WTC11 (cell line): ENCODE results near the gene ENG. TPM values are rescaled to one million over a fixed set of nuclear protein-coding genes. Genes with fewer than 3 reads are reported as not detected.

ENCODE experiments used
- ATAC-seq: fragments of 200-7000 bp; cut with Tn5 transposase; 2 replicates; pipeline ENCODE4 v1.10.0; 2021; ENCODE audit warnings: mild to moderate bottlenecking, moderate library complexity
- CTCF ChIA-PET: fragments of 300-600 bp; sonication (Branson Sonifier 250); formaldehyde crosslinking; loops from one replicate; lab custom pipeline; 2021; ENCODE audit warnings: antibody characterized with exemption; lab: Charles Lee
- POLR2A ChIA-PET: fragments of 350-600 bp; sonication (Branson Sonifier 250); formaldehyde crosslinking; loops from one replicate; lab custom pipeline; 2021; ENCODE audit warnings: antibody characterized with exemption; lab: Charles Lee
- DNase-seq: peaks from one replicate; pipeline ENCODE4 v3.0.0; 2021; ENCODE audit warnings: low spot score
- H3K27ac Mint-ChIP-seq: 2 replicates; pipeline ENCODE4 v1.8.0; 2021; ENCODE audit warnings: mixed read lengths
- H3K27me3 Mint-ChIP-seq: 2 replicates; pipeline ENCODE4 v1.8.0; 2021; ENCODE audit warnings: low read depth, mild to moderate bottlenecking, moderate library complexity, mixed read lengths
- H3K36me3 Mint-ChIP-seq: 2 replicates; pipeline ENCODE4 v1.8.0; 2021; ENCODE audit warnings: mixed read lengths
- H3K4me1 Mint-ChIP-seq: 2 replicates; pipeline ENCODE4 v1.8.0; 2022; ENCODE audit warnings: mixed read lengths
- H3K4me3 Mint-ChIP-seq: 2 replicates; pipeline ENCODE4 v1.8.0; 2021; ENCODE audit warnings: mild to moderate bottlenecking, moderate library complexity, mixed read lengths
- H3K9me3 Mint-ChIP-seq: 2 replicates; pipeline ENCODE4 v1.8.0; 2021; ENCODE audit warnings: mixed read lengths
- AFF4 ChIP-seq: sonication (generic); formaldehyde crosslinking; IDR thresholded peaks from 2 replicates; pipeline ENCODE4 v1.8.1; 2023; ENCODE audit warnings: mild to moderate bottlenecking, missing genetic modification reagents, borderline replicate concordance
- ATF3 ChIP-seq: sonication (generic); formaldehyde crosslinking; conservative IDR thresholded peaks from 2 replicates; pipeline ENCODE4 v1.8.1; 2022; ENCODE audit warnings: mild to moderate bottlenecking, missing genetic modification reagents
- EMX1 ChIP-seq: fragments of 250-450 bp; sonication (Bioruptor Pico); IDR thresholded peaks from 2 replicates; pipeline ENCODE4 v1.8.0; 2021; ENCODE audit warnings: mild to moderate bottlenecking
- ETV6 ChIP-seq: sonication (generic); formaldehyde crosslinking; IDR thresholded peaks from 2 replicates; pipeline ENCODE4 v1.8.1; 2022; ENCODE audit warnings: mild to moderate bottlenecking, missing genetic modification reagents
- IRF1 ChIP-seq: sonication (generic); formaldehyde crosslinking; IDR thresholded peaks from 2 replicates; pipeline ENCODE4 v1.8.0; 2023; ENCODE audit warnings: missing genetic modification reagents
- JUN ChIP-seq: sonication (generic); formaldehyde crosslinking; IDR thresholded peaks from 2 replicates; pipeline ENCODE4 v1.8.0; 2023; ENCODE audit warnings: mild to moderate bottlenecking, missing genetic modification reagents
- MXD4 ChIP-seq: fragments of 250-450 bp; sonication (Bioruptor Pico); IDR thresholded peaks from 2 replicates; pipeline ENCODE4 v1.8.0; 2021; ENCODE audit warnings: mild to moderate bottlenecking, moderate library complexity, borderline replicate concordance
- NR1H2 ChIP-seq: sonication (generic); formaldehyde crosslinking; IDR thresholded peaks from 2 replicates; pipeline ENCODE4 v1.9.0; 2021; ENCODE audit warnings: mild to moderate bottlenecking, moderate library complexity, missing genetic modification reagents
- NR3C1 ChIP-seq: sonication (generic); formaldehyde crosslinking; conservative IDR thresholded peaks from 2 replicates; pipeline ENCODE4 v1.8.1; 2023; ENCODE audit warnings: low read depth, mild to moderate bottlenecking, missing genetic modification reagents
- PRDM15 ChIP-seq: sonication (generic); formaldehyde crosslinking; IDR thresholded peaks from 2 replicates; pipeline ENCODE4 v1.8.0; 2022; ENCODE audit warnings: missing genetic modification reagents
- RELA ChIP-seq: sonication (generic); formaldehyde crosslinking; IDR thresholded peaks from 2 replicates; pipeline ENCODE4 v1.8.1; 2022; ENCODE audit warnings: missing genetic modification reagents, mild to moderate bottlenecking, borderline replicate concordance
- TEAD4 ChIP-seq: sonication (generic); formaldehyde crosslinking; IDR thresholded peaks from 2 replicates; pipeline ENCODE4 v1.8.0; 2022; ENCODE audit warnings: mild to moderate bottlenecking, missing genetic modification reagents
- ZMAT4 ChIP-seq: fragments of 250-450 bp; sonication (Bioruptor Pico); IDR thresholded peaks from 2 replicates; pipeline ENCODE4 v1.9.0; 2021; ENCODE audit warnings: mild to moderate bottlenecking
- ZNF396 ChIP-seq: fragments of 250-450 bp; sonication (Bioruptor Pico); IDR thresholded peaks from 2 replicates; pipeline ENCODE4 v1.8.0; 2021; ENCODE audit warnings: mild to moderate bottlenecking, moderate library complexity, borderline replicate concordance
- ZNF416 ChIP-seq: fragments of 250-450 bp; sonication (Bioruptor Pico); IDR thresholded peaks from 2 replicates; pipeline ENCODE4 v1.9.0; 2021; ENCODE audit warnings: mild to moderate bottlenecking, inconsistent platforms
- ZNF425 ChIP-seq: fragments of 250-450 bp; sonication (Bioruptor Pico); conservative IDR thresholded peaks from 2 replicates; pipeline ENCODE4 v1.9.0; 2021; ENCODE audit warnings: mild to moderate bottlenecking
- total RNA-seq: library from RNA; stranded (reverse); gene quantifications from 3 replicates; pipeline ENCODE4 v1.2.3, GENCODE V29; 2021
- TF ChIP-seq, protein P1 (sequence below): sonication (generic); formaldehyde crosslinking; IDR thresholded peaks from 2 replicates; pipeline ENCODE4 v1.8.1; 2023; ENCODE audit warnings: mild to moderate bottlenecking, missing genetic modification reagents
- TF ChIP-seq, protein P2 (sequence below): sonication (generic); formaldehyde crosslinking; IDR thresholded peaks from 2 replicates; pipeline ENCODE4 v1.8.1; 2022; ENCODE audit warnings: mild to moderate bottlenecking, moderate library complexity, missing genetic modification reagents
- TF ChIP-seq, protein P3 (sequence below): sonication (generic); formaldehyde crosslinking; IDR thresholded peaks from 2 replicates; pipeline ENCODE4 v1.8.0; 2023; ENCODE audit warnings: missing genetic modification reagents, mild to moderate bottlenecking, borderline replicate concordance

The ENG gene
- total RNA-seq, 1 experiment from 2014 or later = 4.4 TPM

- H3K27me3 Mint-ChIP-seq = no peaks in the 10 kb centered on the region
- no peak overlapping the region for H3K27ac Mint-ChIP-seq
- ChIA-PET CTCF (interaction anchor here (1.0 to 3.0 kb wide), 6 partner anchors 9 to 143 kb away, joined by 3 to 17 read pairs (median 9); partner anchors contain the start of gene TOR2A), POLR2A (no interaction called here)
- no peaks in the 10 kb centered on the region for H3K9me3 Mint-ChIP-seq
- ATAC-seq (peak; percentile 15), DNase-seq (no peak)
- H3K4me1 Mint-ChIP-seq = peaks cover 17% of the 10 kb centered on the region
- H3K4me3 Mint-ChIP-seq = peak overlapping the region; percentile 79
- H3K36me3 Mint-ChIP-seq = no peaks in the 10 kb centered on the region
- TF ChIP-seq IRF1 (CRISPR knock-in tag) = no peak
- TF ChIP-seq NR3C1 (CRISPR knock-in tag) = no peak
- no peak for TF ChIP-seq ATF3 (CRISPR knock-in tag)
- no peak for TF ChIP-seq AFF4 (CRISPR knock-in tag)
- no peak; the same call in 1 of the 2 replicates for TF ChIP-seq PRDM15 (CRISPR knock-in tag)
- no peak for TF ChIP-seq NR1H2
- TF ChIP-seq ZNF396 = no peak
- TF ChIP-seq, protein P1, sequence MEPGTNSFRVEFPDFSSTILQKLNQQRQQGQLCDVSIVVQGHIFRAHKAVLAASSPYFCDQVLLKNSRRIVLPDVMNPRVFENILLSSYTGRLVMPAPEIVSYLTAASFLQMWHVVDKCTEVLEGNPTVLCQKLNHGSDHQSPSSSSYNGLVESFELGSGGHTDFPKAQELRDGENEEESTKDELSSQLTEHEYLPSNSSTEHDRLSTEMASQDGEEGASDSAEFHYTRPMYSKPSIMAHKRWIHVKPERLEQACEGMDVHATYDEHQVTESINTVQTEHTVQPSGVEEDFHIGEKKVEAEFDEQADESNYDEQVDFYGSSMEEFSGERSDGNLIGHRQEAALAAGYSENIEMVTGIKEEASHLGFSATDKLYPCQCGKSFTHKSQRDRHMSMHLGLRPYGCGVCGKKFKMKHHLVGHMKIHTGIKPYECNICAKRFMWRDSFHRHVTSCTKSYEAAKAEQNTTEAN (CRISPR knock-in tag) = no peak
- no peak for TF ChIP-seq MXD4 (CRISPR knock-in tag)
- TF ChIP-seq, protein P2, sequence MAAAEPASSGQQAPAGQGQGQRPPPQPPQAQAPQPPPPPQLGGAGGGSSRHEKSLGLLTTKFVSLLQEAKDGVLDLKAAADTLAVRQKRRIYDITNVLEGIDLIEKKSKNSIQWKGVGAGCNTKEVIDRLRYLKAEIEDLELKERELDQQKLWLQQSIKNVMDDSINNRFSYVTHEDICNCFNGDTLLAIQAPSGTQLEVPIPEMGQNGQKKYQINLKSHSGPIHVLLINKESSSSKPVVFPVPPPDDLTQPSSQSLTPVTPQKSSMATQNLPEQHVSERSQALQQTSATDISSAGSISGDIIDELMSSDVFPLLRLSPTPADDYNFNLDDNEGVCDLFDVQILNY (CRISPR knock-in tag) = no peak
- no peak for TF ChIP-seq RELA
- TF ChIP-seq, protein P3, sequence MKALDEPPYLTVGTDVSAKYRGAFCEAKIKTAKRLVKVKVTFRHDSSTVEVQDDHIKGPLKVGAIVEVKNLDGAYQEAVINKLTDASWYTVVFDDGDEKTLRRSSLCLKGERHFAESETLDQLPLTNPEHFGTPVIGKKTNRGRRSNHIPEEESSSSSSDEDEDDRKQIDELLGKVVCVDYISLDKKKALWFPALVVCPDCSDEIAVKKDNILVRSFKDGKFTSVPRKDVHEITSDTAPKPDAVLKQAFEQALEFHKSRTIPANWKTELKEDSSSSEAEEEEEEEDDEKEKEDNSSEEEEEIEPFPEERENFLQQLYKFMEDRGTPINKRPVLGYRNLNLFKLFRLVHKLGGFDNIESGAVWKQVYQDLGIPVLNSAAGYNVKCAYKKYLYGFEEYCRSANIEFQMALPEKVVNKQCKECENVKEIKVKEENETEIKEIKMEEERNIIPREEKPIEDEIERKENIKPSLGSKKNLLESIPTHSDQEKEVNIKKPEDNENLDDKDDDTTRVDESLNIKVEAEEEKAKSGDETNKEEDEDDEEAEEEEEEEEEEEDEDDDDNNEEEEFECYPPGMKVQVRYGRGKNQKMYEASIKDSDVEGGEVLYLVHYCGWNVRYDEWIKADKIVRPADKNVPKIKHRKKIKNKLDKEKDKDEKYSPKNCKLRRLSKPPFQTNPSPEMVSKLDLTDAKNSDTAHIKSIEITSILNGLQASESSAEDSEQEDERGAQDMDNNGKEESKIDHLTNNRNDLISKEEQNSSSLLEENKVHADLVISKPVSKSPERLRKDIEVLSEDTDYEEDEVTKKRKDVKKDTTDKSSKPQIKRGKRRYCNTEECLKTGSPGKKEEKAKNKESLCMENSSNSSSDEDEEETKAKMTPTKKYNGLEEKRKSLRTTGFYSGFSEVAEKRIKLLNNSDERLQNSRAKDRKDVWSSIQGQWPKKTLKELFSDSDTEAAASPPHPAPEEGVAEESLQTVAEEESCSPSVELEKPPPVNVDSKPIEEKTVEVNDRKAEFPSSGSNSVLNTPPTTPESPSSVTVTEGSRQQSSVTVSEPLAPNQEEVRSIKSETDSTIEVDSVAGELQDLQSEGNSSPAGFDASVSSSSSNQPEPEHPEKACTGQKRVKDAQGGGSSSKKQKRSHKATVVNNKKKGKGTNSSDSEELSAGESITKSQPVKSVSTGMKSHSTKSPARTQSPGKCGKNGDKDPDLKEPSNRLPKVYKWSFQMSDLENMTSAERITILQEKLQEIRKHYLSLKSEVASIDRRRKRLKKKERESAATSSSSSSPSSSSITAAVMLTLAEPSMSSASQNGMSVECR (CRISPR knock-in tag) = no peak
- TF ChIP-seq ZNF425 (CRISPR knock-in tag) = no peak
- no peak for TF ChIP-seq TEAD4 (CRISPR knock-in tag)
- no peak for TF ChIP-seq ZNF416
- TF ChIP-seq EMX1 (CRISPR knock-in tag) = no peak
- no peak for TF ChIP-seq ZMAT4 (CRISPR knock-in tag)
- TF ChIP-seq ETV6 (CRISPR knock-in tag) = no peak
- no peak for TF ChIP-seq JUN (CRISPR knock-in tag)
Measured at GRCh38 chr9:127878001-127878651, 23.7 kb upstream of the ENG start.
